Panc1 (cell line): Measurements from ENCODE around the gene DDX25.

ENCODE experiments used
- CTCF ChIP-seq: fragments of 450-650 bp; IDR thresholded peaks from 2 replicates; pipeline ENCODE4 v1.5.1; 2017; ENCODE audit warnings: mild to moderate bottlenecking
- POLR2AphosphoS5 ChIP-seq: IDR thresholded peaks from 2 replicates; pipeline ENCODE4 v1.6.1; 2012; ENCODE audit warnings: mild to moderate bottlenecking, low read depth, low read length, moderate library complexity
- TCF7L2 ChIP-seq: IDR thresholded peaks from 2 replicates; pipeline ENCODE4 v1.6.1; 2011; ENCODE audit warnings: mild to moderate bottlenecking, low read depth, low read length, inconsistent platforms

- TF ChIP-seq TCF7L2 = no peak
- no peak for TF ChIP-seq CTCF
- no peak for TF ChIP-seq POLR2AphosphoS5
Observed at GRCh38 chr11:125976156-125976555, 71.8 kb downstream of the DDX25 start.
